ENCODE measurements around the gene SOX9. TPM values are rescaled to one million over a fixed set of nuclear protein-coding genes. Genes with fewer than 3 reads are reported as not detected.

The SOX9 gene
- total RNA-seq, 2 experiments from 2014 or later, result not detected

- Mint-ChIP-seq H3K4me1 (ENCODE audit: low read depth) (no peaks in the 10 kb centered on the region), H3K27ac (no peak overlapping the region), H3K27me3 (peaks cover 77% of the 10 kb centered on the region), H3K36me3 (ENCODE audit: low read depth) (no peaks in the 10 kb centered on the region), H3K4me3 (no peak overlapping the region), H3K9me3 (no peaks in the 10 kb centered on the region)
- ChIA-PET POLR2A (no interaction called here), CTCF (no interaction called here)
- no peak for DNase-seq
- intact Hi-C loops (cut with DNase I, micrococcal nuclease), result no loop called here
- H3K36me3 ChIP-seq (ENCODE audit: insufficient read depth, low read length), result no peaks in the 10 kb centered on the region
- H3K27ac ChIP-seq (ENCODE audit: low read depth in 1 of 2, low read length in 2 of 2), result no peak overlapping the region
- no peak for ATAC-seq (ENCODE audit: poor library complexity)
- peaks cover 54 to 66% of the 10 kb centered on the region in 2 experiments for H3K27me3 ChIP-seq (ENCODE audit: control insufficient read depth in 1 of 2, insufficient read depth in 2 of 2, low read length in 2 of 2)
- no peak for TF ChIP-seq CTCF (IDR thresholded peaks at IDR 0.05)
- no peak overlapping the region for H3K4me3 ChIP-seq (ENCODE audit: low read length)
- H3K4me1 ChIP-seq (ENCODE audit: insufficient read depth, low read length), result peaks cover 16% of the 10 kb centered on the region
- H3K9me3 ChIP-seq (ENCODE audit: control insufficient read depth in 1 of 2, insufficient read depth in 1 of 2, low read length in 2 of 2), result peaks cover 0 to 45% of the 10 kb centered on the region in 2 experiments
These were observed 4.9 kb upstream of the SOX9 start for GRCh38 chr17:72115781-72116525.

- H3K4me3 ChIP-seq (ENCODE audit: low read length), result no peak overlapping the region
- no peak for TF ChIP-seq CTCF (IDR thresholded peaks at IDR 0.05)
- intact Hi-C loops (cut with DNase I, micrococcal nuclease), result no loop called here
- H3K4me1 ChIP-seq (ENCODE audit: insufficient read depth, low read length), result peaks cover 19% of the 10 kb centered on the region
- H3K27me3 ChIP-seq (ENCODE audit: control insufficient read depth in 1 of 2, insufficient read depth in 2 of 2, low read length in 2 of 2), result peaks cover 62 to 76% of the 10 kb centered on the region in 2 experiments
- Mint-ChIP-seq H3K4me1 (ENCODE audit: low read depth) (no peaks in the 10 kb centered on the region), H3K36me3 (ENCODE audit: low read depth) (no peaks in the 10 kb centered on the region), H3K27me3 (peaks cover 73% of the 10 kb centered on the region), H3K4me3 (no peak overlapping the region), H3K9me3 (no peaks in the 10 kb centered on the region), H3K27ac (no peak overlapping the region)
- H3K36me3 ChIP-seq (ENCODE audit: insufficient read depth, low read length), result no peaks in the 10 kb centered on the region
- no peak overlapping the region for H3K27ac ChIP-seq (ENCODE audit: low read depth in 1 of 2, low read length in 2 of 2)
- no peak for DNase-seq
- H3K9me3 ChIP-seq (ENCODE audit: control insufficient read depth in 1 of 2, insufficient read depth in 1 of 2, low read length in 2 of 2), result peaks cover 0 to 53% of the 10 kb centered on the region in 2 experiments
- POLR2A ChIA-PET, result no interaction called here
- CTCF ChIA-PET, result no interaction called here
- ATAC-seq (ENCODE audit: poor library complexity), result no peak
These were observed 3.9 kb upstream of the SOX9 start for GRCh38 chr17:72116661-72117521.

GRCh38 chr17:72117535-72118334, 3.1 kb upstream of the SOX9 start:
- intact Hi-C loops (cut with DNase I, micrococcal nuclease), result no loop called here
- Mint-ChIP-seq H3K4me3 (no peak overlapping the region), H3K27me3 (peaks cover 72% of the 10 kb centered on the region)

More at GRCh38 chr17:72117535-72118334, 3.1 kb upstream of the SOX9 start:
- ChIA-PET CTCF (no interaction called here), POLR2A (no interaction called here)
- H3K4me1 Mint-ChIP-seq (ENCODE audit: low read depth), result no peaks in the 10 kb centered on the region
- no peaks in the 10 kb centered on the region for H3K36me3 ChIP-seq (ENCODE audit: insufficient read depth, low read length)
- peaks cover 67 to 82% of the 10 kb centered on the region in 2 experiments for H3K27me3 ChIP-seq (ENCODE audit: control insufficient read depth in 1 of 2, insufficient read depth in 2 of 2, low read length in 2 of 2)
- DNase-seq (no peak), ATAC-seq (ENCODE audit: poor library complexity) (no peak)
- peaks cover 0 to 56% of the 10 kb centered on the region in 2 experiments for H3K9me3 ChIP-seq (ENCODE audit: control insufficient read depth in 1 of 2, insufficient read depth in 1 of 2, low read length in 2 of 2)
- no peak overlapping the region for H3K27ac Mint-ChIP-seq
- peak overlapping the region; percentile 5 for H3K4me3 ChIP-seq (ENCODE audit: low read length)
- peaks cover 19% of the 10 kb centered on the region for H3K4me1 ChIP-seq (ENCODE audit: insufficient read depth, low read length)
- no peak overlapping the region for H3K27ac ChIP-seq (ENCODE audit: low read depth in 1 of 2, low read length in 2 of 2)
- no peaks in the 10 kb centered on the region for H3K36me3 Mint-ChIP-seq (ENCODE audit: low read depth)
- no peaks in the 10 kb centered on the region for H3K9me3 Mint-ChIP-seq
- no peak for TF ChIP-seq CTCF (IDR thresholded peaks at IDR 0.05)

Data from CD4-positive, alpha-beta T cell (primary cell).